H1 (cell line): Measurements from ENCODE around the gene PWP1. TPM values are rescaled to one million over a fixed set of nuclear protein-coding genes. Genes with fewer than 3 reads are reported as not detected.
A peak's percentile ranks its signal among the peaks of the same experiment; 100 is the strongest.

Experiments
- CTCF ChIA-PET: fragments of 300-600 bp; sonication (Branson Sonifier 250); formaldehyde crosslinking; loops from one replicate; lab custom pipeline; 2021; ENCODE audit not compliant: partially characterized antibody; lab: Charles Lee
- POLR2A ChIA-PET: fragments of 300-600 bp; sonication (Branson Sonifier 250); formaldehyde crosslinking; loops from one replicate; lab custom pipeline; 2021; ENCODE audit warnings: inconsistent platforms; ENCODE audit not compliant: partially characterized antibody; lab: Charles Lee
- DNase-seq, 2 experiments: peaks; one replicate each; pipeline versions ENCODE4 v3.0.0 to v3.0.0-alpha.2; 2010 to 2022; ENCODE audit warnings: low spot score in 2 of 2, low read depth in 1 of 2, mixed read lengths in 1 of 2
- FAIRE-seq: peaks from 2 replicates; lab custom pipeline; 2011; peaks lifted over from hg19 to GRCh38; lab: Jason Lieb, UNC
- H2AFZ ChIP-seq: 2 replicates; pipeline ENCODE4 v1.8.1; 2012; ENCODE audit warnings: low read length, inconsistent platforms
- H2AK5ac ChIP-seq: 2 replicates; pipeline ENCODE4 v1.6.1; 2013; ENCODE audit warnings: low read depth, low read length
- H2BK120ac ChIP-seq: replicated peaks from 2 replicates; pipeline ENCODE3; 2013; ENCODE audit warnings: low read depth, low read length, inconsistent platforms
- H2BK12ac ChIP-seq: 2 replicates; pipeline ENCODE4 v1.6.1; 2013; ENCODE audit warnings: low read depth, low read length
- H2BK15ac ChIP-seq: 2 replicates; pipeline ENCODE4 v1.6.1; 2013; ENCODE audit warnings: low read length
- H2BK20ac ChIP-seq: 2 replicates; pipeline ENCODE4 v1.6.1; 2013; ENCODE audit warnings: low read length
- H2BK5ac ChIP-seq: 2 replicates; pipeline ENCODE4 v1.6.1; 2013; ENCODE audit warnings: low read depth, low read length
- H3K14ac ChIP-seq: 2 replicates; pipeline ENCODE4 v1.6.1; 2013; ENCODE audit warnings: inconsistent platforms; ENCODE audit not compliant: insufficient read length
- H3K18ac ChIP-seq: 2 replicates; pipeline ENCODE4 v1.6.1; 2013; ENCODE audit warnings: low read length; ENCODE audit errors: extremely low read depth
- H3K23ac ChIP-seq: 2 replicates; pipeline ENCODE4 v1.6.1; 2013; ENCODE audit warnings: inconsistent platforms; ENCODE audit not compliant: insufficient read length
- H3K23me2 ChIP-seq: 2 replicates; pipeline ENCODE4 v1.6.1; 2013; ENCODE audit warnings: low read depth, low read length
- H3K27ac ChIP-seq: 2 replicates; pipeline ENCODE4 v1.6.1; 2011; ENCODE audit warnings: low read depth, low read length, inconsistent platforms
- H3K27me3 ChIP-seq, 4 experiments: replicated peaks in 1 of 4; 1 replicate in 1 of 4; 2 replicates in 3 of 4; pipeline versions ENCODE4 v1.6.1 to v1.8.1; 2011 to 2013; ENCODE audit warnings: low read length in 3 of 4, mild to moderate bottlenecking in 3 of 4, inconsistent platforms in 2 of 4, mixed read lengths in 2 of 4, moderate library complexity in 1 of 4; ENCODE audit not compliant: control insufficient read depth in 3 of 4, insufficient read depth in 3 of 4; ENCODE audit errors: extremely low read depth in 1 of 4
- H3K36me3 ChIP-seq, 4 experiments: 2 replicates each; pipeline versions ENCODE4 v1.6.1 to v1.8.1; 2011 to 2013; ENCODE audit warnings: mild to moderate bottlenecking in 4 of 4, low read length in 3 of 4, moderate library complexity in 2 of 4, control low read depth in 1 of 4, inconsistent platforms in 1 of 4; ENCODE audit not compliant: insufficient read depth in 4 of 4, control insufficient read depth in 2 of 4
- H3K4ac ChIP-seq: replicated peaks from 2 replicates; pipeline ENCODE3; 2013; ENCODE audit warnings: low read length, low read depth, mixed read lengths, inconsistent platforms; ENCODE audit not compliant: insufficient read length
- H3K4me1 ChIP-seq, 4 experiments: replicated peaks in 1 of 4; 1 replicate in 1 of 4; 2 replicates in 3 of 4; pipeline versions ENCODE4 v1.6.1 to v1.8.1; 2011 to 2013; ENCODE audit warnings: low read length in 3 of 4, inconsistent platforms in 2 of 4, mixed read lengths in 1 of 4; ENCODE audit not compliant: insufficient read depth in 4 of 4, control insufficient read depth in 3 of 4
- H3K4me2 ChIP-seq, 2 experiments: 2 replicates each; pipeline versions ENCODE4 v1.6.1 to v1.8.1; 2011 to 2013; ENCODE audit warnings: low read depth in 2 of 2, low read length in 2 of 2, control low read depth in 1 of 2, inconsistent platforms in 1 of 2, mild to moderate bottlenecking in 1 of 2; ENCODE audit not compliant: insufficient read depth in 1 of 2
- H3K4me3 ChIP-seq, 4 experiments: fragments of 200-600, 300-600 bp in 1 of 4; sonication (generic), shearing (Covaris generic), sonication (Bioruptor Twin) in 1 of 4; 2 replicates each; pipeline versions ENCODE4 v1.5.1 to v1.8.1; 2011 to 2016; ENCODE audit warnings: low read length in 4 of 4, low read depth in 3 of 4, control low read depth in 2 of 4, inconsistent platforms in 2 of 4, mild to moderate bottlenecking in 2 of 4, mixed read lengths in 1 of 4, moderate library complexity in 1 of 4; ENCODE audit not compliant: insufficient read depth in 2 of 4; ENCODE audit errors: extremely low read depth in 1 of 4
- H3K56ac ChIP-seq: replicated peaks from 2 replicates; pipeline ENCODE3; 2013; ENCODE audit warnings: low read depth, mild to moderate bottlenecking, mixed read lengths, low read length, inconsistent platforms; ENCODE audit not compliant: insufficient read length
- H3K79me1 ChIP-seq: 2 replicates; pipeline ENCODE4 v1.6.1; 2013; ENCODE audit warnings: low read depth, low read length, control low read depth
- H3K79me2 ChIP-seq, 2 experiments: 2 replicates each; pipeline versions ENCODE4 v1.6.1 to v1.8.1; 2012 to 2013; ENCODE audit warnings: low read length in 2 of 2, mild to moderate bottlenecking in 2 of 2, inconsistent platforms in 1 of 2; ENCODE audit not compliant: insufficient read depth in 2 of 2, control insufficient read depth in 1 of 2
- H3K9ac ChIP-seq, 4 experiments: replicated peaks in 1 of 4; 1 replicate in 1 of 4; 2 replicates in 3 of 4; pipeline versions ENCODE4 v1.6.1 to v1.8.1; 2011 to 2013; ENCODE audit warnings: low read depth in 3 of 4, low read length in 3 of 4, control low read depth in 2 of 4, mild to moderate bottlenecking in 2 of 4, moderate library complexity in 2 of 4, inconsistent platforms in 1 of 4; ENCODE audit errors: extremely low read depth in 1 of 4
- H3K9me3 ChIP-seq, 2 experiments: 2 replicates each; pipeline versions ENCODE4 v1.6.1 to v1.8.1; 2012 to 2013; ENCODE audit warnings: mild to moderate bottlenecking in 2 of 2, moderate library complexity in 2 of 2, control low read depth in 1 of 2, inconsistent platforms in 1 of 2, low read depth in 1 of 2, low read length in 1 of 2, mixed read lengths in 1 of 2; ENCODE audit not compliant: insufficient read depth in 2 of 2
- H4K20me1 ChIP-seq, 2 experiments: replicated peaks in 1 of 2; 2 replicates each; pipeline versions ENCODE3 to v1.8.1; 2011 to 2013; ENCODE audit warnings: inconsistent platforms in 2 of 2, low read length in 2 of 2, mild to moderate bottlenecking in 1 of 2; ENCODE audit not compliant: insufficient read depth in 2 of 2, control insufficient read depth in 1 of 2
- H4K5ac ChIP-seq: 2 replicates; pipeline ENCODE4 v1.6.1; 2013; ENCODE audit warnings: low read length, low read depth, mixed read lengths, inconsistent platforms; ENCODE audit not compliant: insufficient read length
- H4K8ac ChIP-seq: 2 replicates; pipeline ENCODE4 v1.8.0; 2013; ENCODE audit warnings: mild to moderate bottlenecking, moderate library complexity, low read length, inconsistent platforms; ENCODE audit not compliant: insufficient read depth; ENCODE audit errors: extremely low read depth
- H4K91ac ChIP-seq: replicated peaks from 2 replicates; pipeline ENCODE3; 2013; ENCODE audit warnings: low read length, mixed read lengths, inconsistent platforms; ENCODE audit not compliant: insufficient read length
- BACH1 ChIP-seq: IDR thresholded peaks from 2 replicates; pipeline ENCODE4 v1.6.1; 2012; ENCODE audit warnings: low read length, improper control_type of control experiment
- CBX5 ChIP-seq: fragments of 300-800, 300-1000 bp; sonication (generic); IDR thresholded peaks from 2 replicates; pipeline ENCODE4 v1.7.1; 2016; ENCODE audit warnings: antibody characterized with exemption, low read length, low read depth
- GABPA ChIP-seq: IDR thresholded peaks from 2 replicates; pipeline ENCODE4 v1.6.1; 2011; ENCODE audit warnings: mild to moderate bottlenecking, low read length, moderate library complexity, borderline replicate concordance; ENCODE audit not compliant: insufficient read depth
- POLR2A ChIP-seq, 2 experiments: IDR thresholded peaks; 1 replicate in 1 of 2; 2 replicates in 1 of 2; pipeline ENCODE4 v1.6.1; 2011; ENCODE audit warnings: low read depth in 2 of 2, low read length in 2 of 2, mild to moderate bottlenecking in 2 of 2; ENCODE audit errors: control extremely low read depth in 1 of 2
- RNF2 ChIP-seq: fragments of 200-900, 300-1000 bp; sonication (generic); IDR thresholded peaks from 2 replicates; pipeline ENCODE4 v1.7.1; 2016; ENCODE audit warnings: borderline replicate concordance, low read depth, mild to moderate bottlenecking, antibody characterized with exemption, low read length; ENCODE audit not compliant: poor library complexity, severe bottlenecking; ENCODE audit errors: missing control alignments
- SIRT6 ChIP-seq: IDR thresholded peaks from one replicate; pipeline ENCODE4 v1.7.1; 2012; ENCODE audit warnings: low read length, inconsistent platforms
- TEAD4 ChIP-seq: IDR thresholded peaks from 2 replicates; pipeline ENCODE4 v1.6.1; 2012; ENCODE audit warnings: low read depth, low read length, inconsistent platforms, mixed read lengths
- YY1 ChIP-seq: IDR thresholded peaks from 2 replicates; pipeline ENCODE4 v1.6.1; 2011; ENCODE audit warnings: low read depth, mild to moderate bottlenecking, low read length
- WGBS, 2 experiments: shearing (Covaris generic) in 1 of 2; methylation state at CpG; one replicate each; pipeline versions ENCODE4 v1.1.6 to v1.1.7; 2013 to 2015; ENCODE audit warnings: low lambda C conversion rate in 2 of 2, mixed read lengths in 2 of 2, inconsistent platforms in 1 of 2, low coverage in 1 of 2, missing lambda C conversion rate in 1 of 2; ENCODE audit not compliant: insufficient replicate concordance in 2 of 2, insufficient coverage in 1 of 2, insufficient read length in 1 of 2; ENCODE audit errors: extremely low coverage in 1 of 2, missing lambda C conversion rate in 1 of 2; 5-methylcytosine and 5-hydroxymethylcytosine counted together
- polyA plus RNA-seq, 7 experiments: library from polyadenylated mRNA; depleted of rRNA in 3 of 7; stranded (reverse) in 5 of 7; unstranded in 2 of 7; fragments of >200 nt in 5 of 7; fragments of 200-250 nt in 2 of 7; gene quantifications; 1 replicate in 5 of 7; 2 replicates in 1 of 7; 4 replicates in 1 of 7; pipeline versions ENCODE4 v1.2.1 to v1.2.3, GENCODE V29; 2011 to 2013; ENCODE audit warnings: missing spikeins in 2 of 7, mixed read lengths in 2 of 7
- total RNA-seq: library from RNA; stranded (reverse); fragmentation: NEBNext Ultra II Directional; extraction: Animal tissue kit (Norgen Biotek cat#: 25700); gene quantifications from 2 replicates; pipeline ENCODE4 v1.2.1, GENCODE V29; 2021
- TF ChIP-seq, protein P1 (sequence below): IDR thresholded peaks from 2 replicates; pipeline ENCODE4 v1.6.1; 2011; ENCODE audit warnings: low read length, improper control_type of control experiment
- TF ChIP-seq, protein P2 (sequence below), 3 experiments: IDR thresholded peaks; 1 replicate in 2 of 3; 2 replicates in 1 of 3; pipeline versions ENCODE4 v1.5.1 to v1.6.1; 2011; ENCODE audit warnings: low read length in 3 of 3, mild to moderate bottlenecking in 3 of 3, inconsistent platforms in 2 of 3, low read depth in 1 of 3, moderate library complexity in 1 of 3; ENCODE audit not compliant: insufficient read depth in 1 of 3; ENCODE audit errors: control extremely low read depth in 1 of 3

The PWP1 gene
- total and polyA plus RNA-seq, 2 of the 8 experiments (the other 6 are each of a cell fraction or from before 2014, with no cell fraction given) = 57.8 to 78.5 TPM

- peaks cover 3 to 26% (median 17%) of the 10 kb centered on the region in 4 experiments; a peak in 7 of 8 replicates for H3K36me3 ChIP-seq
- H3K27me3 ChIP-seq = no peaks in the 10 kb centered on the region
- H3K56ac ChIP-seq = no peak overlapping the region
- peak overlapping the region in 3 of 4 experiments; percentile 77 to 84 (median 80); a peak in 3 of 8 replicates for H3K4me3 ChIP-seq
- no peak overlapping the region for H4K8ac ChIP-seq
- no peak overlapping the region for H2AFZ ChIP-seq
- CTCF ChIA-PET = interaction anchor here (0.5 to 2.1 kb wide), 8 partner anchors 9 to 1358 kb away, joined by 3 to 6 read pairs (median 4); no protein-coding TSS in a partner anchor
- H3K79me1 ChIP-seq = no peaks in the 10 kb centered on the region
- WGBS, 2 experiments = 75% methylated on average over 3 of the region's 3 CpGs; no CpG with 5 or more reads in 1 of the 2 experiments
- no peak overlapping the region for H2AK5ac ChIP-seq
- peaks cover 6 to 30% of the 10 kb centered on the region in 2 experiments; a peak in 3 of 4 replicates for H3K79me2 ChIP-seq
- no peak overlapping the region for H2BK5ac ChIP-seq
- no peak overlapping the region for H4K91ac ChIP-seq
- peaks cover 0 to 8% (median under 1%) of the 10 kb centered on the region in 4 experiments; a peak in 3 of 7 replicates for H3K4me1 ChIP-seq
- H2BK120ac ChIP-seq = no peak overlapping the region
- DNase-seq (no peak), FAIRE-seq (no peak)
- H3K23me2 ChIP-seq = peaks cover 12% of the 10 kb centered on the region
- H3K4ac ChIP-seq = no peak overlapping the region
- H2BK15ac ChIP-seq = no peak overlapping the region
- no peak overlapping the region for H2BK12ac ChIP-seq
- H2BK20ac ChIP-seq = no peak overlapping the region
- H3K4me2 ChIP-seq = peak overlapping the region; percentile 99; a peak in 3 of 4 replicates
- no peak overlapping the region for H3K14ac ChIP-seq
- peaks cover 0 to 2% of the 10 kb centered on the region in 2 experiments for H4K20me1 ChIP-seq
- no peaks in the 10 kb centered on the region for H3K9me3 ChIP-seq
- no peak overlapping the region for H3K27ac ChIP-seq
- no peak overlapping the region for H3K18ac ChIP-seq
- no peak overlapping the region for H3K23ac ChIP-seq
- no peak overlapping the region for H4K5ac ChIP-seq
- POLR2A ChIA-PET = interaction anchor here (1.6 kb wide), 1 partner anchor 10 kb away, joined by 7 read pairs; no protein-coding TSS in a partner anchor
- H3K9ac ChIP-seq = peak overlapping the region in 2 of 4 experiments; percentile 16 to 87; a peak in 2 of 7 replicates
- TF ChIP-seq CBX5 (no peak), TEAD4 (no peak), POLR2A (IDR thresholded peaks at IDR 0.05; ENCODE audit: control extremely low read depth in 1 of 2, low read depth in 2 of 2, low read length in 2 of 2) (no peak), GABPA (no peak), BACH1 (no peak), RNF2 (no peak), SIRT6 (no peak), YY1 (no peak)
- TF ChIP-seq, protein P1, sequence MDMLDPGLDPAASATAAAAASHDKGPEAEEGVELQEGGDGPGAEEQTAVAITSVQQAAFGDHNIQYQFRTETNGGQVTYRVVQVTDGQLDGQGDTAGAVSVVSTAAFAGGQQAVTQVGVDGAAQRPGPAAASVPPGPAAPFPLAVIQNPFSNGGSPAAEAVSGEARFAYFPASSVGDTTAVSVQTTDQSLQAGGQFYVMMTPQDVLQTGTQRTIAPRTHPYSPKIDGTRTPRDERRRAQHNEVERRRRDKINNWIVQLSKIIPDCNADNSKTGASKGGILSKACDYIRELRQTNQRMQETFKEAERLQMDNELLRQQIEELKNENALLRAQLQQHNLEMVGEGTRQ = no peak
- TF ChIP-seq, protein P2, sequence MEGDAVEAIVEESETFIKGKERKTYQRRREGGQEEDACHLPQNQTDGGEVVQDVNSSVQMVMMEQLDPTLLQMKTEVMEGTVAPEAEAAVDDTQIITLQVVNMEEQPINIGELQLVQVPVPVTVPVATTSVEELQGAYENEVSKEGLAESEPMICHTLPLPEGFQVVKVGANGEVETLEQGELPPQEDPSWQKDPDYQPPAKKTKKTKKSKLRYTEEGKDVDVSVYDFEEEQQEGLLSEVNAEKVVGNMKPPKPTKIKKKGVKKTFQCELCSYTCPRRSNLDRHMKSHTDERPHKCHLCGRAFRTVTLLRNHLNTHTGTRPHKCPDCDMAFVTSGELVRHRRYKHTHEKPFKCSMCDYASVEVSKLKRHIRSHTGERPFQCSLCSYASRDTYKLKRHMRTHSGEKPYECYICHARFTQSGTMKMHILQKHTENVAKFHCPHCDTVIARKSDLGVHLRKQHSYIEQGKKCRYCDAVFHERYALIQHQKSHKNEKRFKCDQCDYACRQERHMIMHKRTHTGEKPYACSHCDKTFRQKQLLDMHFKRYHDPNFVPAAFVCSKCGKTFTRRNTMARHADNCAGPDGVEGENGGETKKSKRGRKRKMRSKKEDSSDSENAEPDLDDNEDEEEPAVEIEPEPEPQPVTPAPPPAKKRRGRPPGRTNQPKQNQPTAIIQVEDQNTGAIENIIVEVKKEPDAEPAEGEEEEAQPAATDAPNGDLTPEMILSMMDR (IDR thresholded peaks at IDR 0.05; ENCODE audit: control extremely low read depth in 1 of 3, insufficient read depth in 1 of 3, low read depth in 1 of 3, low read length in 3 of 3) = no peak
These were observed 73.8 kb downstream of the PWP1 start for GRCh38 chr12:107759410-107759809.
